Measurements from ENCODE around the gene SPINK2.

SPINK2 gene

DNA sequence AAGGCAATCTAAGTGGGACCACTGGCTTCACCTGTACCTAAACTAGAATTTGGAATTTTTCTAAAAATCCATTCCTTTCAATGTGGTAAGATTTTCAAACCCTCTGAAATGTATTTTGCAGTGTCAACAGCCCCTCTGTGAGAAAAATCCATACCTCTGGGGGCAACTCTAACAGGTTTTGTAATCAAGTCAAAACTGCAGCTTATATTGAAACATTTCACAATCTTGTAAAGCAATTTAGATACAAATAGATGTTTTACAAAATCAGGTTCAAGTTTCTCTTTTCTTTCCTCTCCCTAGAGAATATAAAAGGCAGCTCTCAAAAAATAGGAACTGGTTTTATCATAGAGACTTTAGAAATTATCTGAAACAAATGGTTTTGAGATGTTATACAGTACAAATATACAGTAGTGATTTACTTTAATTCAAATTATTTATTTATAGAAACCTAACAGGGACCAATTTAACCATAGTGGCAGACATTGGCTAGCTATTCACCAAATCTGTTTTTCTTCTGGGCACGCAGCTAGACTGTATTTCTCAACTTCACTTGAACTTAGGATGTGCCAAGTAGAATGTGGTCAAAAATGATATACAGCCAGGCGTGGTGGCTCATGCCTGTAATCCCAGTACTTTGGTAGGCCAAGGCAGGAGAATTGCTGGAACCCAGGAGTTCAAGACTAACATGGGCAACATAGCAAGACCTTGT, 36.3 kb upstream of the SPINK2 start:
- no peak overlapping the region for H3K4me3 ChIP-seq (ENCODE audit: low read depth, low read length)
- DNase-seq (ENCODE audit: low read depth), result no peak
- in situ Hi-C loops (cut with HindIII; ENCODE audit: low sequenced_read_pairs), result no loop called here
- TF ChIP-seq, protein P1, sequence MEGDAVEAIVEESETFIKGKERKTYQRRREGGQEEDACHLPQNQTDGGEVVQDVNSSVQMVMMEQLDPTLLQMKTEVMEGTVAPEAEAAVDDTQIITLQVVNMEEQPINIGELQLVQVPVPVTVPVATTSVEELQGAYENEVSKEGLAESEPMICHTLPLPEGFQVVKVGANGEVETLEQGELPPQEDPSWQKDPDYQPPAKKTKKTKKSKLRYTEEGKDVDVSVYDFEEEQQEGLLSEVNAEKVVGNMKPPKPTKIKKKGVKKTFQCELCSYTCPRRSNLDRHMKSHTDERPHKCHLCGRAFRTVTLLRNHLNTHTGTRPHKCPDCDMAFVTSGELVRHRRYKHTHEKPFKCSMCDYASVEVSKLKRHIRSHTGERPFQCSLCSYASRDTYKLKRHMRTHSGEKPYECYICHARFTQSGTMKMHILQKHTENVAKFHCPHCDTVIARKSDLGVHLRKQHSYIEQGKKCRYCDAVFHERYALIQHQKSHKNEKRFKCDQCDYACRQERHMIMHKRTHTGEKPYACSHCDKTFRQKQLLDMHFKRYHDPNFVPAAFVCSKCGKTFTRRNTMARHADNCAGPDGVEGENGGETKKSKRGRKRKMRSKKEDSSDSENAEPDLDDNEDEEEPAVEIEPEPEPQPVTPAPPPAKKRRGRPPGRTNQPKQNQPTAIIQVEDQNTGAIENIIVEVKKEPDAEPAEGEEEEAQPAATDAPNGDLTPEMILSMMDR (IDR thresholded peaks at IDR 0.05; ENCODE audit: low read depth, low read length, missing control alignments), result no peak

DNA sequence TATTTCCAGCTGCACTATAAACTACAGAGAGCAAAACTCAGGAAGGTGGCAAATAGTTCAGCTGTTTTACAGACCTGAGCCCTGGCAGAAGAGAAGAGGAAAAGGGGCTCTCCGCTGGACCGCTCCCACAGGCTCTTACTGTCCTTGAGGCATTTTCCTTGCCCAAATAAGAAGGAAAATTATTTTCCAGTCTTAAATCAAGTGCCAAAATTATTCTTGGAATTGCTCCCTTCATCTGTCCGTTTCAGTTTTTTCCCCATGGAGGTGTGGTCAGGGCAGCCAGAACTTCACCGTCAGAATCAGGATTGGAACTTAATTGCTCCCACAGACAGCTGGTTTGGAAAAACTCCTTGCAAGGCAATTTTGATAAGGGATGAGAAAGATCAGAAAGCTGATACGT, 35.2 kb upstream of the SPINK2 start:
- TF ChIP-seq, protein P1 (IDR thresholded peaks at IDR 0.05; ENCODE audit: low read depth, low read length, missing control alignments), result no peak
- DNase-seq (ENCODE audit: low read depth), result no peak
- in situ Hi-C loops (cut with HindIII; ENCODE audit: low sequenced_read_pairs), result no loop called here

DNA sequence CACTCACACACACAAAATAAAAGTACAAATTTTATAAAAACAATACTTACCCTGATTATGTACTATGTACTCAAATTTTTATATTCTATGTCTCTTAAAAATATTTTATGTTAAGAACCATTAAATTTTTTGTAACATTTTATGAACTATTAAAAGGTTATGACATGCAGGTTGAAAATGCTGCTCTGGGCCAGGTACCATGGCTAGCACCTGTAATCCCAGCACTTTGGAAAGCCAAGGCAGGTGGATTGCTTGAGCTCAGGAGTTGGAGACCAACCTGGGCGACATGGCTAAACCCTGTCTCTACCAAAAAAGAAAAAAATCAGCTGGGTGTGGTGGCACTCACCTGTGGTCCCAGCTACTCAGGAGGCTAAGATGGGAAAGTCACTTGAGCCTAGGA, 29.4 kb upstream of the SPINK2 start:
- TF ChIP-seq, protein P1 (IDR thresholded peaks at IDR 0.05; ENCODE audit: low read depth, low read length, missing control alignments), result no peak
- in situ Hi-C loops (cut with HindIII; ENCODE audit: low sequenced_read_pairs), result no loop called here
- no peak overlapping the region for H3K4me3 ChIP-seq (ENCODE audit: low read depth, low read length)
- DNase-seq (ENCODE audit: low read depth), result no peak

More for the DNA sequence above, 35.2 kb upstream of the SPINK2 start:
- no peak overlapping the region for H3K4me3 ChIP-seq (ENCODE audit: low read depth, low read length)

DNA sequence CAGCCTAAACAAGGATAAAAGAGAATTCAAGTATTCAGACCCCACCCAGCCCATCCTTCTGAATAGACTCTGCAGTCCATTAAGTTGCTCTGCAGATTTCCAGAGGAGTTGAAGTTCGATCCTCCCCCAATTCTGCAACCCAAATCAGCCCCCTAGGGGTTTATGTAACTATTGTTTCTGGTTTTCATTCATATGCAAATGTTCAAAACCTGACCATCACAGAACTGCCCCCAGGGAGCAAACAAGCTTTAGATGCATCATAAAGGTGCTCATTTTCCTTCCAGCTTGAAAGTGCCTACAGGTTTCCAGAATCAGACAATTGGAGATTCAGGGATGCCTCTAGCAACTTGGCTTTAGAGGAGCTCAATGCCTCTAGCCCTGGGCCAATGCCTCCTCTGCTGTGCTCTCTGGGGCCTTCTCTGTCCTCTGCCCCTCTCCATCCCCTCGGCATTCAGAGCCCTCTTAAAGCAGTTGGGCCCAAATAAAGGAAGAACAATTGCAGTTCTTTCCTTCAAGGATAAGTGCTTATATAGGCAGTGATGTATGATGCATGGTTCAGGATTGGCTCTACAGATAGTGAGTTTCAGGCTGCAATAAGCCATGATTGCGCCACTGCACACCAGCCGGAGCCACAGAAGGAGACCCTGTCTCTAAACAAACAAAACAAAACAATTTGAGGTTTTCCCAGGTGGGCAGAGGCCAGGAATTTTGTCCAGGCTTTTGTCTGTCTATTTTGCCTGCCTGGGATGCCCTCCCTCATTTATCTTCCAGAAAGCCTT, 23.5 kb upstream of the SPINK2 start:
- DNase-seq (ENCODE audit: low read depth), result no peak
- in situ Hi-C loops (cut with HindIII; ENCODE audit: low sequenced_read_pairs), result no loop called here
- TF ChIP-seq, protein P1 (IDR thresholded peaks at IDR 0.05; ENCODE audit: low read depth, low read length, missing control alignments), result no peak
- H3K4me3 ChIP-seq (ENCODE audit: low read depth, low read length), result no peak overlapping the region

DNA sequence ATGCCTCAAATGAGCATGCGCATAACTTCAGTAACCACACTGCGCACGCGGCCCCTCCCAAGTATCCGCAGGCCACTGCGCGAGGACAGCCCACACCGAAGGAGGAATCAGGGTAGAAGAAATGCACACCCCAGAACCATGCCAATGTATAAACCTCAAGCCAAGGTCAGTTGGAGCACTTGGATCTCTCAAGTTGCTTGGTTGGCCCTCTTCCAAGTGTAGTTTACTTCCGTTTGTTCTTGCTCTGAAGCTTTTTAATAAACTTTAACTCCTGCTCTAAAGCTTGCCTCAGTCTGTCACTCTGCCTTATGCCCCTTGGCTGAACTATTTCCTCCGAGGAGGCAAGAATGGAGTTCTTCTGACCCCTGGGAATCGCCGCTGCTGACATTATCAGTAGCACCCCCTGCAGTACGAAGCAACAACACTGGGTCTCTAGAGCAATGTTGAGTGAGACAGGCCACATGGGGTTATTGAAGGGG, 22.0 kb upstream of the SPINK2 start:
- no peak overlapping the region for H3K4me3 ChIP-seq (ENCODE audit: low read depth, low read length)
- DNase-seq (ENCODE audit: low read depth), result no peak
- in situ Hi-C loops (cut with HindIII; ENCODE audit: low sequenced_read_pairs), result no loop called here
- TF ChIP-seq, protein P1 (IDR thresholded peaks at IDR 0.05; ENCODE audit: low read depth, low read length, missing control alignments), result no peak

DNA sequence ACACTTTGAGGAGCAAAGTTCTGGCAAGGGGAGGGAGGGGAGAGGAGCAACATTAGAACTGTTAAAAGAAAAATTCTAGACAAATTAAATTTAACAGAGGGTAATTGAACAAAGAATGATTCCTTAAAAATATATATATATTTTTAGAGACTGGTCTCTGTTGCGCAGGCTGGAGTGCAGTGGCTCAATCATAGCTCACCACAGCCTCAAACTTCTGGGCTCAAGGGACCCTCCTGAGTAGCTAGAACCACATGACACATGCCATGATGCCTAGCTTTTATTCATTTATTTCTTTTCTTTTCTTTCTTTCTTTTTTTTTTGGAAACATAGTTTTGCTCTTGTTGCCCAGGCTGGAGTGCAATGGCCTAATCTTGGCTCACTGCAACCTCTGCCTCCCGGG, 19.1 kb upstream of the SPINK2 start:
- in situ Hi-C loops (cut with HindIII; ENCODE audit: low sequenced_read_pairs), result no loop called here
- no peak overlapping the region for H3K4me3 ChIP-seq (ENCODE audit: low read depth, low read length)
- DNase-seq (ENCODE audit: low read depth), result no peak
- TF ChIP-seq, protein P1 (IDR thresholded peaks at IDR 0.05; ENCODE audit: low read depth, low read length, missing control alignments), result no peak
